ENCODE measurements around the gene U2AF2. TPM values are rescaled to one million over a fixed set of nuclear protein-coding genes. Genes with fewer than 3 reads are reported as not detected.

The U2AF2 gene
- total and polyA plus RNA-seq, 2 experiments from 2014 or later = 73.1 to 233 TPM

- H3K4me1 ChIP-seq (ENCODE audit: insufficient read depth) = peaks cover 11% of the 10 kb centered on the region
- H3K9me2 ChIP-seq (ENCODE audit: insufficient read depth) = no peaks in the 10 kb centered on the region
- ATAC-seq (no peak), DNase-seq (ENCODE audit: low spot score) (no peak)
- no peak overlapping the region for H3K4me3 Mint-ChIP-seq
- no peak overlapping the region; the same call in 1 of the 2 replicates for H3K27ac Mint-ChIP-seq
- 0 out of 2 replicates have a peak, but pooled peaks cover 5% of the 10 kb centered on the region for H3F3A ChIP-seq (replicated peaks; ENCODE audit: low read depth)
- peaks cover 12% of the 10 kb centered on the region; the same call in 1 of the 2 replicates for H3K36me3 ChIP-seq (ENCODE audit: insufficient read depth)
- no peak overlapping the region for H3K4me3 ChIP-seq
- peaks cover 7% of the 10 kb centered on the region for H3K4me1 Mint-ChIP-seq
- no peak overlapping the region for H2AFZ ChIP-seq
- no peak overlapping the region for H3K27ac ChIP-seq (ENCODE audit: low read depth)
- peaks cover 62% of the 10 kb centered on the region for H3K79me2 ChIP-seq (replicated peaks; ENCODE audit: insufficient read depth)
- no peak overlapping the region for H3K4me2 ChIP-seq
- H4K20me1 ChIP-seq (replicated peaks; ENCODE audit: insufficient read depth) = peaks cover 35% of the 10 kb centered on the region
- peaks cover 2% of the 10 kb centered on the region; the same call in 2 of the 3 replicates for H3K9me3 Mint-ChIP-seq
- peaks cover 10% of the 10 kb centered on the region for H3K27me3 Mint-ChIP-seq (ENCODE audit: insufficient read depth, low read depth, poor library complexity)
- H3K27me3 ChIP-seq (ENCODE audit: insufficient read depth) = no peaks in the 10 kb centered on the region
- H3K36me3 Mint-ChIP-seq (ENCODE audit: low read depth) = peaks cover 39% of the 10 kb centered on the region
- TF ChIP-seq STAT1 (IDR thresholded peaks at IDR 0.05; ENCODE audit: unreplicated experiment) (no peak), POLR2AphosphoS5 (IDR thresholded peaks at IDR 0.05; ENCODE audit: low read depth) (no peak), EZH2phosphoT487 (IDR thresholded peaks at IDR 0.05; ENCODE audit: unreplicated experiment) (no peak), JUNB (IDR thresholded peaks at IDR 0.05; ENCODE audit: unreplicated experiment) (no peak), ZNF462 (CRISPR knock-in tag; IDR thresholded peaks at IDR 0.05) (no peak)
These were observed 25.7 kb downstream of the U2AF2 start for GRCh38 chr19:55680339-55681130.

Data from GM23338 (cell line).